Measurements from ENCODE around the gene ANKRD18A.

ANKRD18A gene

GRCh38 chr9:38620483-38621433 is at the start of gene ANKRD18A:
ANKRD18A (minus strand) TSS chr9:38620596; CDS start chr9:38620285, 311 bp downstream.
- DNase-seq (ENCODE audit: low read depth, low spot score): no peak

GRCh38 chr9:38668791-38669466 is 48.5 kb upstream of the ANKRD18A start:
- DNase-seq (ENCODE audit: low read depth, low spot score): no peak

- no peak for DNase-seq (ENCODE audit: low read depth, low spot score)
These were observed 42.6 kb upstream of the ANKRD18A start for GRCh38 chr9:38662763-38663593.

GRCh38 chr9:38659538-38659937 is 39.1 kb upstream of the ANKRD18A start:
- no peak for DNase-seq (ENCODE audit: low read depth, low spot score)

- no peak for DNase-seq (ENCODE audit: low read depth, low spot score)
These were observed 36.5 kb upstream of the ANKRD18A start for GRCh38 chr9:38656896-38657295.

- DNase-seq (ENCODE audit: low read depth, low spot score): no peak
These were observed 32.1 kb upstream of the ANKRD18A start for GRCh38 chr9:38652486-38652885.

- no peak for DNase-seq (ENCODE audit: low read depth, low spot score)
These were observed 31.6 kb upstream of the ANKRD18A start for GRCh38 chr9:38652044-38652443.

- no peak for DNase-seq (ENCODE audit: low read depth, low spot score)
These were observed 31.1 kb upstream of the ANKRD18A start for GRCh38 chr9:38651400-38652042.

GRCh38 chr9:38650564-38650963 is 30.2 kb upstream of the ANKRD18A start:
- DNase-seq (ENCODE audit: low read depth, low spot score): no peak

- DNase-seq (ENCODE audit: low read depth, low spot score): no peak
These were observed 29.5 kb upstream of the ANKRD18A start for GRCh38 chr9:38649731-38650363.

- DNase-seq (ENCODE audit: low read depth, low spot score): no peak
These were observed 24.2 kb upstream of the ANKRD18A start for GRCh38 chr9:38644601-38645000.

GRCh38 chr9:38643815-38644173 is 23.4 kb upstream of the ANKRD18A start:
- DNase-seq (ENCODE audit: low read depth, low spot score): no peak

- DNase-seq (ENCODE audit: low read depth, low spot score): no peak
These were observed 22.8 kb upstream of the ANKRD18A start for GRCh38 chr9:38642951-38643814.

GRCh38 chr9:38641985-38642864 is 21.8 kb upstream of the ANKRD18A start:
- DNase-seq (ENCODE audit: low read depth, low spot score): no peak

GRCh38 chr9:38641142-38641541 is 20.7 kb upstream of the ANKRD18A start:
- no peak for DNase-seq (ENCODE audit: low read depth, low spot score)

- DNase-seq (ENCODE audit: low read depth, low spot score): no peak
These were observed 19.2 kb upstream of the ANKRD18A start for GRCh38 chr9:38639577-38639940.

GRCh38 chr9:38638881-38639576 is 18.6 kb upstream of the ANKRD18A start:
- no peak for DNase-seq (ENCODE audit: low read depth, low spot score)

- no peak for DNase-seq (ENCODE audit: low read depth, low spot score)
These were observed 13.9 kb upstream of the ANKRD18A start for GRCh38 chr9:38634315-38634714.
